Stimulated activated CD8-positive, alpha-beta memory T cell treated with anti-CD3 and anti-CD28 coated beads, Interleukin-7, amount 100 ng/mL, for 1 hour (primary cell): ENCODE results near the gene BRAF.
"Not testable (repeated sequence)": the region's sequence is repeated elsewhere in the genome, so short reads cannot be mapped to it uniquely, and the experiment has no call there.

Experiments
- DNase-seq, 2 donors: peaks; one replicate each; pipeline ENCODE4 v3.0.0-alpha.2; 2020; ENCODE audit warnings: low read depth in 2 of 2

Gene BRAF

DNA sequence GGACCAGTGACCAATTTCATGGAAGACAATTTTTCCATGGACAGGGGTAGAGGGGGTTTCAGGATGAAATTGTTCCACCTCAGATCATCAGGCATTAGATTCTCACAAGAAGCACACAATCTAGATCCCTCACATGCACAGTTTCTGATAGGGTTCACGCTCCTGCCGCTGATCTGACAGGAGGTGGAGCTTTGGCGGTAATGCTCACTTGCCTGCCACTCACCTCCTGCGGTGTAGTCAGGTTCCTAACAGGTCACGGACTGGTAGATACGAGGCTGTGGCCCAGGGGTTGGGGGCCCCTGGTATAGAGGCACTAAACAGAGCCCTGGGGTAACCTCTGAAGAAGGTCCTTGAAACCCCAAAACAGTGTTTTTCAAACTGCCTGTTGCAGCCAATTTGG, 6.5 kb downstream of the BRAF start:
- no peak for DNase-seq

DNA sequence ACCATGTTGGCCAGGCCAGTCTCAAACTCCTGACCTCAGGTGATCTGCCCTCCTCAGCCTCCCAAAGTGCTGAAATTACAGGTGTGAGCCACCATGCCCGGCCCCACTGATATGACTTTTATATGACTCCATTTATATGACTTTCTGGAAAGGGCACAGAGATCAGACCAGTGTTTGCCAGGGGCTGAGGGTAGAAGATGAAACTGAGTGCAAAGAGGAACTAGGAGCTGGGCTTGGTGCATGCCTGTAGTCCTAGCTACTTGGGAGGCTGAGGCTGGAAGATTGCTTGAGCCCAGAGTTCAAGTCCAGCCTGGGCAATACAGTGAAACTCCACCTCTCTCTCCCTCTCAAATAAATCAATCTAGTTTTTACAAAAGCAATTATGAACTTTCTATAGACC, 7.5 kb downstream of the BRAF start:
- no peak for DNase-seq

DNA sequence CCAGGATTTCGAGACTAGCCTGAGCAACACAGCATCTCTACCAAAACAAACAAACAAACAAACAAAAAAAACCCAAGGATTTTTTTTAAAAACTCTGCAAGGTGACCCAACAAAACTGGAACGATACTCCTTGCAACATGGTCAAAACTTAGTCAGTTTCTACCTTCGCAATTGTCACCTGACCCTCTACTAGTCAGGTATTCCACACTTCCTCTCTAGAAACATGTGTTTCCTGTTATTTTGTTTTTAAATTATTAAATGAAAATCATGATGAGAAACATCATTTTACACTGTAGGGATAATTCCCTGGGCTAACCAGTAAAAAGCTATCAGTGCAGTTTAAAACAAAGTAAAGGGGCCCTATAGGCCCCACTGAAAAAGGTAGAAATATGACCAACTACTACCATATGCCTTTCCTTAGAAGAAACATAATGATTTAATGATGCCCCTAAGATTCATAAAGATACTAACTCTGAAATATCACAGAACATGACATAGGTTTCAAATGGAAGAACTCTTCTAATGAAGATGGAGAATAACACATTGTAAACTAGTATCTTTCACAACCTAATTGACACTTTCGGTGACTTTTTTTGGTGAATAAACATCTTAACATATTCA, 8.7 kb downstream of the BRAF start:
- DNase-seq: no peak

GRCh38 chr7:140914083-140914482, 10.6 kb downstream of the BRAF start:
- no peak for DNase-seq

- DNase-seq: not testable (repeated sequence)
Observed at GRCh38 chr7:140913596-140913928, 11.2 kb downstream of the BRAF start.

DNA sequence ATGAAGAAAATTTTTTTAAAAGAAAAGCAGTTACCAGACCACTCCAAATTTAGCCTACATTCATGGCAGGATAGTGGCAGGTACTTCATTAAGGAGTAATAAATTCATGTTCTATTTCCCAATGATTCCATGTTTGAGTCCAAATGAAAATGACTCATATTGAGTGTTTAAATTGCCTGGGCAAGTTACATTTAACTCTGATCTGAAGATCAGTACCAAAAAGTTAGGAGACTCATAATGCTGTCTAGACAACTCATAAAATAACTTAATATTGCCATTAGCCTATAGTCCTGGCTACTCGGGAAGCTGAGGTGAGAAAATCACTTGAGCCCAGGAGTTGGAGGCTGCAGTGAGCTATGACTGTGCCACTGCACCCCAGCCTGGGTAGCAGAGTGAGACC, 13.0 kb downstream of the BRAF start:
- DNase-seq: no peak

DNA sequence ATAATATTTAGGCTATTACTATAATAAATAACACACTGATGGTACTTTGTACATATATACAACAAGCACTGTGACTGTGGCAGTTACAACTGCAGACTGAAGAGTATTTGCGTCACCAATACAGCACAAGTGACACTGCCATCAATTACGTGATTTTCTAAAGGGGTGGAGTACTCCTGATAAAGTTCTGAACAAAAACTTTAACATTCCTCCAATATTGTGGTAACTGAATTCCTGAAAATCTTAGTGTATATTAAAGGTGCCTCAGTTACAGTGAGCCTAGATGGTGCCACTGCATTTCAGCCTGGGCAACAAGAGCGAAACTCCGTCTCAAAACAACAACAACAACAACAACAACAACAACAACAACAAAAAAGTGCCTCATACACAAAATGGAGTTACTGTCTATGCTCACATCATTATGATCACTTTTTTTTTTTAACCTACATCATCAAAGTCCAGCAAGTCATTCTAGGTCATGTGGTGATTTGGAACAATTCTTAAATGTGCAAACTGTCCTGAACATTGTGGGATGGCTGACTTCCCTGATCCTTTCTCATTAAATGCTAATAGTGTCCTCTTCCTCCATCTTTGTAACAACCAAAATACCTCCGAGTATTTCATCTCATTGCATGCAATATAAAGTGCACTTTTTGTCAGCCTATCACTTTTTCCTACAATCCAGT, 15.1 kb downstream of the BRAF start:
- DNase-seq: no peak

- no peak for DNase-seq
Observed at GRCh38 chr7:140908361-140908760, 16.4 kb downstream of the BRAF start.

DNA sequence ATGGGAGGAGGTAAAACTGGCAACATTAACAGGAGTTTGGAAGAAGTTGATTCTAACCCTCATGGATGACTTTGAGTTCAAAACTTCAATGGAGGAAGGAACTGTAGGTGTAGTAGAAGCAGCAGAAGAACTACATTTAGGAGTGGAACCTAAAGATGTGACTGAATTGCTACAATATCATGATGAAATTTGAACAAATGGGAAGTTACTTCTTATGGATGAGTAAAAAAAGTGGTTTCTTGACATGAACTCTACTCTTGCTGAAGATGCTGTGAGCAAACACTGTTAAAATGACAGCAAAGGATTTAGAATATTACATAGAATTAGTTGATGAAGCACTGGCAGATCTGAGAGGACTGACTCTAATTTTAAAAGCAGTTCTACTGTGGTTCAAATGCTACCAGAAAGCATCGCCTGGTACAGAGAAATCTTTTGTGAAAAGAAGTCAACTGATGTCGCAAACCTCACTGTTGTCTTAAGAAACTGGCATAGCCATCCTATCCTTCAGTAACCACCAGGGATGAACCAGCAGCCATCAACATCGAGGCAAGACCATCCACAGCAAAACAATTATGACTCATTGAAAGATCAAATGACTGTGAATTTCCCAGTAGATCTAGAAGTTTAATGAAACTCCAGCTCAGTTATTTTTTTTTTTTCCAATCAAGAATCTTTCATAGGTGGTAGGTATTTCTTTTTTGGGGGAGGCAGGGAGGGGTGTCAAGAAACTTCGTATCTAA, 20.8 kb downstream of the BRAF start:
- DNase-seq: no peak

DNA sequence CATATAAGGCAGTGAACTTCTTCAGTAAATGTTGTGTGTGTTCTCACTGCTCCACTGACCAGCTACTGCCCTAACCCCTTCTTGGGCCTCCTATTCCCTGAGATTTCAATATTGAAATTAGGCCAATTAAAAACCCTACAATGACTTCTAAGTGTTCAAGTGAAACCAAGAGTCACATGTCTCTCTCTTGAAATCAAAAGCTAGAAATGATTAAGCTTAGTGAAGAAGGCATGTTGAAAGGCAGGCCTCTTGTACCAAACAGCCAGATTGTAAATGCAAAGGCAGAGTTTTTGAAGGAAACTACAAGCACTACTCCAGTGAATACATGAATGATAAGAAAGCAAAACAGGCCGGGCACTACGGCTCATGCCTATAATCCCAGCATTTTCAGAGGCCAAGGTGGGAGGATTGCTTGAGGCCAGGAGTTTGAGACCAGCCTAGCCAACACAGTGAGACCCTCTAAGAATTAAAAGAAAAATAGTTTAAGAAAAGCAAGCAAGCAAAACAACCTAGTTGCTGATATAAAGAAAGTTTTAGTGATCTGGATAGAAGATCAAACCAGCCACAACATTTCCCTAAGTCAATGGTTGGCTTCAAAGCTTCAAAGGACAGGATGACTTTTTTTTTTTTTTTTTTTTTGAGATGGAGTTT, 22.3 kb downstream of the BRAF start:
- no peak for DNase-seq

- DNase-seq: no peak
Observed at GRCh38 chr7:140901941-140902302, 22.8 kb downstream of the BRAF start.

DNA sequence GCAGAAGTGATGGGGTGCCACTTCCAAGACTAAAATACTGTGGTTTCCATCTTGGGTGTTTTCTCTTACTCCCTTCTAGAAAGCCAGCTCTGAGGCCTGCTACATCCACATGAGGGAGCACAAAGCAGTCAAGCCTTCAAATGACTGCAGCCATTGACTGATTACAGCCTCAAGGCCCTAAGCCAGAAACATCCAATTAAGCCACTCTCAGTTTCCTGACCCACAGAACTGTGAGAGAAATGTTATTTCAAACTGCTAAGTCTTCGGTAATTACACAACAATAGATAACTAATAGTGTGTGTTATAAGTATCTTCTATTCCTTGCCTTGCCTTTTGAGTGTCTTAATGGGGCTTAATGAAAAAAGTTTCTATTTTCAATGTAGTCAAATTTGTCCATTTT, 24.8 kb downstream of the BRAF start:
- no peak for DNase-seq

DNA sequence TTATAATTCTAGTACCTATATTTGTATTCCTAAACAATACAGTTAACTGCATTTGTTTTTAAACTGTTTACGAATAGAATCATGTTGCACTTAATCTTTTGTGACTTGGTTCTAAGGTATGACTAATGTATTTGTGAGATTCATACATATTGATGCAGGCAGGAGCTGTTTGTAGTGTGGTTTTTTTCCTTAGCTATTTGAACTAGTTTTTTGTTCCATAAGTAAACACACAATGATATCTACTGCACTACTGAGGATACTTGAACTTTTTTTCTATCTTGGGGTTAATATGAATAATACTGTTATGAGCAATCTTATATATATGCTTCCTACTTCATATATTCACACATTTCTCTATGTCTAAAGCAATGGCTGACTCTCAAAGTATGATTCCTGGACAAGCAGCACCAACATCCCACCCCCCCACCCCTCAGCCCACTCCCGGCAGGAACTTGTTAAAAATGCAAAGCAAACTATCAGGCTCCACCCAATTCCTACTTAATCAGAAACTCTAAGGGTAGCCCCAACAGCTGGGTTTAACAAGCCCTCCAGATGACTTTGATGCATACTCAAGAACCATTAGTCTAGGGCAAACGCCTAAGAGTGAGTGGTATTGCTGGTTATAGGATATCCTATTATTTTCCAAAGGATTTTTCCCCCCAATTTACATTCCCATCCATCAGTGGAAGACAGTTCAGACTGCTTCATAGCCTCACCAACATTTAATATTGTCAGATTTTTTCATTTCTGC, 25.8 kb downstream of the BRAF start:
- DNase-seq: no peak

GRCh38 chr7:140896996-140897395, 27.7 kb downstream of the BRAF start:
- no peak for DNase-seq

DNA sequence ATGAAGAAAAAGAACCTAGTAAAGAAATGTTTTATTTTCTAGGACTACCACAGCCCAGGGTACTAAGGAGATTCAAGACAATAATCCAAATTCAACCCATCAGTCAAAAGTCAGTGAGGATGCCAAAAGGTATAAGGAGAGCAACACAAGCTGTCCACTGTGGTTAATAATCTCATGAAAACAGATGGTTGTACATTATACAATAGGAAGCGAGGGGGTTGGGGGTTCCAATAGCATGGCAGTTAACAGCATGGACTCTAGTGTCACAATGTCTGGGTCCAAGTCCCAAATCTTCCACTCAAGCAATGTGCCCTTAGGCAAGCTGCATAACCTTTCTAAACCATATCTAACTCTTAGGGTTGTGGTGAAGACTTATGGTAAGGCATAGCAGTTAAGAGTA, 35.1 kb downstream of the BRAF start:
- no peak for DNase-seq

DNA sequence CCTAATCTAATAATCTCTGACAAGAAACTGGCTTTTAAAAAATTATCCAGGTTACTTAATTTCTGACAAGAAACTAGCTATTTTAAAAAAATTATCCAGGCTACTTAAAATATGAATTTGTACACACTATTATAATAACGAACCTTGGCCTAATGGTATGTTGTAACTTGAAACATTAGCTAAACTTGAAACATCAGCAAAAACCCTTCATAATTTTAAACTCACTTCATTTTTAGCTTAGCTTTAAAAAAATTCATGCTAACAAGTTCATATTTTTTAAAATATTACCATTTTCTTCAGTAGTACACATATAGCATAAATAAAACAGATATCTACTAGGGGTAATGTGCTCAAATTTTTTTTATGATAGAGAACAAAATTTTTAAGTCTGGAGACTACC, 35.6 kb downstream of the BRAF start:
- DNase-seq: no peak

- DNase-seq: no peak
Observed at GRCh38 chr7:140888087-140888486, 36.6 kb downstream of the BRAF start.

DNA sequence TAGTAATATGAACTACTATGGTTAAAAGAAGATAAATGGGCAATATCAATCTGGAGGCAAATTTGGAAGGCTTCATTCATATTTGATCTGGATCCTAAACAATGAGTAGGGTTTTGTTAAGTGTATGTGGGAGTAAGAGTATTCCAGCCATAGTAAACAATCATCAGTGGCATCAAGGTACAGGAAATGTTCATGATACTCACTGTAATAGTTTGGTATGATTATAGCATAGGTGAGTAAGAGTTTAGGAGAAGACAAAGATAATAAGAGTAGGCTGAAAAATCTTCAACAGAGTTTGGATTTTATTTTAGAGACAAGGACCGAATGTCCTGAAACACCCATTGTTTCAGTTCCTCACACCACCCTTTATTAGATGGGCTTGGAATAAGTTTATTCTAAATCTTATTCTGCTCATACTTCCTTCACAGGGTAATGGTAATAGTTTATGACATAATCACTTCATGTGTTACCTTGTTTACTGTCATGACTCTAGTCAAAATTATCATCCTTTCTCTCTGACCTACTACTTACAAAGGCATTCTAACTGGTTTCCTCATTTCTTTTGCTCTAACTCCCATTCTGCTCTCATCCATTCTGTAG, 38.9 kb downstream of the BRAF start:
- DNase-seq: no peak

DNA sequence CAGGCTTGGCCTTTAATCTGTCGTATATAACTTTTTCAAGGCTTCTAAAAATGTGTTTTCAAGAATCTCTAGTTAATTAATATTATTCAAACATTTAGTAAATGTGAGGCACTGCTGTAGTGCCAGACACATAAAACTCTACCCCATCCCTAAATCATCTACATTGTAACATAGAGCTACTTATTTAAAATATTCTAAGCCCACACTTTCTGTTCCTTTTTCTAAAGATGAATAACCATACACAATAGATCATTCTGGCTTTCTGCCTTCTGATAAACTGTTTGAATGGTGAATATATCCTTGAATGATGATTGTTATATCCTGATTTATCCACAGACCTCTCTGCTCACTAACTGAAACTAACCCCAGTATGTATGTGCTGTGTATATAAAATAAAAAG, 41.4 kb downstream of the BRAF start:
- no peak for DNase-seq

DNA sequence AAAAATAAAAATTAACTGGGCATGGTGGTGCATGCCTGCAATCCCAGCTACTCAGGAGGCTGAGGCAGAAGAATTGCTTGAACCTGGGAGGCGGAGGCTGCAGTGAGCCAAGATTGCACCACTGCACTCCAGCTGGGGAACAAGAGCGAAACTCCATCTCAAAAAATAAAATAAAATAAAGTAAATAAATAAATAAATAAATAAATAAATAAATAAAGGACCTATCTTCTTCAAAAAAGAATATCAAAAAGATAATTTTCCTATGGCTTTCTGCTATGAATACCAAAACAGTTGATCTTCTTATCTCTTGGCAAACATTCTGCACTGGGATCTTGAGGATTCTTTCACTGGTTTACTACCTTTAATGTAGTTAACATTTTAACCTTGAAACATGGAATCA, 41.9 kb downstream of the BRAF start:
- not testable (repeated sequence) for DNase-seq

DNA sequence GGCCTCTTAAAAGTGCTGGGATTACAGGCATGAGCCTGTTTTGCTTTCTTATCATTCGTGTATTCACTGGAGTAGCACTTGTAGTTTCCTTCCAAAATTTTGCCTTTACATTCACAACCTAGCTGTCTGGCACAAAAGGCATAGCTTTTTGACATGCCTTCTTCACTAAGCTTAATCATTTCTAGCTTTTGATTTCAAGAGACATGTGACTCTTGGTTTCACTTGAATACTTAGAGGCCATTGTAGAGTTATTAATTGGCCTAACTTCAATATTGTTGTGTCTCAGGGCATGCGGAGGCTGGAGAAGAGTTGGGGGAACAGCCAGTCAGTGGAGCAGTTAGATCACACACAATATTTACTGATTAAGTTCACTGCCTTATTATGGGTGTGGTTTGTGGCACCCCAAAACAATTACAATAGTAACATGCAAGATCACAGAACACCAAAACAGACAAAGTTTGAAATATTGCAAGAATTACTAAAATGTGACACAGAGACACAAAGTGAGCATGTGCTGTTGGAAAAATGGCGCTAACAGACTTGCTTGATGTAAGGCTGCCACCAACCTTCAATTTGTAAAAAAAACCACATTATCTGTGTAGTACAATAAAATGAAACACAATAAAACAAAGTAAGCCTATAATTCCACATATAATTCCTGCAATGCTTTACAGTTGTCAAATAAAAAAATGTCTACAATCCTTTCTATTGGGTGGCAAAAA, 43.1 kb downstream of the BRAF start:
- no peak for DNase-seq
